HepG2 (cell line): ENCODE data around the gene WDR27. TPM values are rescaled to one million over a fixed set of nuclear protein-coding genes. Genes with fewer than 3 reads are reported as not detected.

Experiments used
- ATAC-seq: fragments of 200-7000 bp; cut with Tn5 transposase; 3 replicates; pipeline ENCODE4 v1.9.1; 2020; ENCODE audit warnings: mild to moderate bottlenecking, moderate library complexity
- BruUV-seq: library from RNA; stranded (reverse); fragments of 400-500 nt; replicated peaks from 2 replicates; lab custom pipeline; 2021; lab: Mats Ljungman, UMichigan
- CTCF ChIA-PET: fragments of 300-600 bp; formaldehyde crosslinking; extraction: SDS; loops from one replicate; lab custom pipeline; 2021; ENCODE audit warnings: low total read pairs, inconsistent platforms, low intra/inter-chr PET ratio; lab: Yijun Ruan, JAX
- POLR2A ChIA-PET: fragments of 350-600 bp; sonication (Branson Sonifier 250); formaldehyde crosslinking; loops from one replicate; lab custom pipeline; 2020; ENCODE audit warnings: antibody characterized with exemption, inconsistent platforms; lab: Yijun Ruan, JAX
- DNase-seq: peaks from one replicate; pipeline ENCODE4 v3.0.0-alpha.2; 2015; ENCODE audit warnings: low spot score
- FAIRE-seq: peaks from 3 replicates; lab custom pipeline; 2011; peaks lifted over from hg19 to GRCh38; lab: Jason Lieb, UNC
- H2AFZ ChIP-seq: one replicate; pipeline ENCODE4 v1.6.1; 2011; ENCODE audit warnings: low read length, inconsistent platforms
- H3K27ac ChIP-seq: fragments of 300-600 bp; 3 replicates; pipeline ENCODE4 v1.8.0; 2011; ENCODE audit warnings: mixed run types, mild to moderate bottlenecking, mixed read lengths, low read length, inconsistent platforms; ENCODE audit not compliant: insufficient read depth; ENCODE audit errors: extremely low read length
- H3K27me3 ChIP-seq, 2 experiments: fragments of 200-600 bp in 1 of 2; 2 replicates in 1 of 2; 3 replicates in 1 of 2; pipeline versions ENCODE4 v1.6.0 to v1.8.0; 2011; ENCODE audit warnings: low read length in 2 of 2, mild to moderate bottlenecking in 2 of 2, moderate library complexity in 2 of 2, inconsistent platforms in 1 of 2; ENCODE audit not compliant: insufficient read depth in 2 of 2, control insufficient read depth in 1 of 2
- H3K36me3 ChIP-seq, 2 experiments: fragments of 200-600 bp in 1 of 2; replicated peaks in 1 of 2; 2 replicates in 1 of 2; 3 replicates in 1 of 2; pipeline versions ENCODE4 v1.5.1 to v1.8.0; 2011; ENCODE audit warnings: low read length in 2 of 2, inconsistent platforms in 1 of 2; ENCODE audit not compliant: insufficient read depth in 2 of 2, control insufficient read depth in 1 of 2
- H3K4me1 ChIP-seq: 2 replicates; pipeline ENCODE4 v1.5.1; 2012; ENCODE audit warnings: low read length, inconsistent platforms; ENCODE audit not compliant: insufficient read depth
- H3K4me2 ChIP-seq: 2 replicates; pipeline ENCODE4 v1.6.0; 2011; ENCODE audit warnings: low read depth, low read length, inconsistent platforms
- H3K4me3 ChIP-seq, 3 experiments: fragments of 200-600 bp in 1 of 3; sonication (generic), shearing (Covaris generic) in 1 of 3; replicated peaks in 1 of 3; 2 replicates each; pipeline ENCODE4 v1.5.1; 2011 to 2016; ENCODE audit warnings: low read length in 3 of 3, inconsistent platforms in 2 of 3, low read depth in 2 of 3, mild to moderate bottlenecking in 2 of 3, control low read depth in 1 of 3, mixed read lengths in 1 of 3; ENCODE audit not compliant: insufficient read depth in 1 of 3
- H3K79me2 ChIP-seq: one replicate; pipeline ENCODE4 v1.6.1; 2011; ENCODE audit warnings: low read length, inconsistent platforms; ENCODE audit not compliant: insufficient read depth
- H3K9ac ChIP-seq: 2 replicates; pipeline ENCODE4 v1.6.0; 2011; ENCODE audit warnings: mild to moderate bottlenecking, low read depth, low read length, inconsistent platforms; ENCODE audit not compliant: insufficient read depth
- H3K9me3 ChIP-seq: 2 replicates; pipeline ENCODE4 v1.5.1; 2012; ENCODE audit warnings: mild to moderate bottlenecking, low read length
- H4K20me1 ChIP-seq: 2 replicates; pipeline ENCODE4 v1.6.0; 2011; ENCODE audit warnings: inconsistent platforms, mild to moderate bottlenecking, low read length, moderate library complexity; ENCODE audit not compliant: insufficient read depth
- AGO2 ChIP-seq: fragments of 200-400 bp; formaldehyde crosslinking; optimal IDR thresholded peaks from 2 replicates; pipeline ENCODE3; 2017; ENCODE audit warnings: mild to moderate bottlenecking, low read depth, low read length, moderate library complexity
- ARID4A ChIP-seq: sonication (generic); formaldehyde crosslinking; IDR thresholded peaks from 2 replicates; pipeline ENCODE4 v1.5.0; 2020; ENCODE audit warnings: mild to moderate bottlenecking, missing genetic modification reagents, borderline replicate concordance
- ATF3 ChIP-seq: sonication (generic); formaldehyde crosslinking; IDR thresholded peaks from 2 replicates; pipeline ENCODE4 v1.4.0; 2020; ENCODE audit warnings: missing genetic modification reagents
- CHD2 ChIP-seq: IDR thresholded peaks from 2 replicates; pipeline ENCODE4 v1.6.1; 2011; ENCODE audit warnings: low read depth, low read length, improper control_type of control experiment
- DMTF1 ChIP-seq: sonication (generic); formaldehyde crosslinking; IDR thresholded peaks from 2 replicates; pipeline ENCODE4 v1.4.0; 2020; ENCODE audit warnings: mild to moderate bottlenecking, missing genetic modification reagents
- HMGA1 ChIP-seq: sonication (generic); formaldehyde crosslinking; conservative IDR thresholded peaks from 2 replicates; pipeline ENCODE4 v1.4.0; 2020; ENCODE audit warnings: missing genetic modification reagents
- KAT7 ChIP-seq: IDR thresholded peaks from 2 replicates; pipeline ENCODE4 v1.6.1; 2018; ENCODE audit warnings: borderline replicate concordance, missing compliant biosample characterization
- KLF12 ChIP-seq: sonication (generic); formaldehyde crosslinking; IDR thresholded peaks from 2 replicates; pipeline ENCODE4 v1.4.0; 2020; ENCODE audit warnings: missing genetic modification reagents, borderline replicate concordance
- NR2F6 ChIP-seq, 2 experiments: IDR thresholded peaks; 2 replicates each; pipeline ENCODE4 v1.6.1; 2016; ENCODE audit warnings: antibody characterized with exemption in 1 of 2, mild to moderate bottlenecking in 1 of 2
- PRPF4 ChIP-seq: fragments of 200-400 bp; formaldehyde crosslinking; IDR thresholded peaks from 2 replicates; pipeline ENCODE4 v1.6.1; 2016; ENCODE audit warnings: low read length, low read depth; ENCODE audit not compliant: poor library complexity, severe bottlenecking
- RBAK ChIP-seq: sonication (generic); formaldehyde crosslinking; IDR thresholded peaks from 2 replicates; pipeline ENCODE4 v1.5.1; 2020; ENCODE audit warnings: mild to moderate bottlenecking, missing genetic modification reagents
- TMF1 ChIP-seq: sonication (generic); formaldehyde crosslinking; IDR thresholded peaks from 2 replicates; pipeline ENCODE4 v1.8.1; 2022; ENCODE audit warnings: low read depth, missing genetic modification reagents
- ZNF12 ChIP-seq: sonication (generic); formaldehyde crosslinking; IDR thresholded peaks from 2 replicates; pipeline ENCODE4 v1.5.0; 2020; ENCODE audit warnings: missing genetic modification reagents
- ZNF30 ChIP-seq: sonication (generic); formaldehyde crosslinking; IDR thresholded peaks from 2 replicates; pipeline ENCODE4 v1.5.0; 2020; ENCODE audit warnings: mild to moderate bottlenecking, missing genetic modification reagents
- ZNF550 ChIP-seq: sonication (generic); formaldehyde crosslinking; IDR thresholded peaks from 2 replicates; pipeline ENCODE4 v1.4.0; 2020; ENCODE audit warnings: mild to moderate bottlenecking, missing genetic modification reagents, borderline replicate concordance
- WGBS: methylation state at CpG from one replicate; pipeline ENCODE4 v1.1.6; 2017; ENCODE audit warnings: low lambda C conversion rate; 5-methylcytosine and 5-hydroxymethylcytosine counted together
- in situ Hi-C: cut with HindIII; loops from 2 replicates; pipeline ENCODE4 v1.10.0; 2017; ENCODE audit warnings: low pct_unique_long_range_greater_than_20kb; ENCODE audit not compliant: extremely low pct_ligation_motif_present
- intact Hi-C: fragments of 100-400 bp; cut with micrococcal nuclease; formaldehyde crosslinking; loops from one replicate; pipeline ENCODE4 v1.10.0; 2022; ENCODE audit not compliant: unreplicated experiment
- polyA plus RNA-seq, 8 experiments: library from polyadenylated mRNA; depleted of rRNA in 3 of 8; stranded (reverse) in 7 of 8; unstranded in 1 of 8; fragments of >200 nt; fragmentation: Illumina TruSeq in 4 of 8; extraction: Trizol in 4 of 8; gene quantifications; 2 replicates each; pipeline versions ENCODE4 v1.2.1 to v1.2.3, GENCODE V29; 2011 to 2016; ENCODE audit warnings: low read depth in 4 of 8, missing spikeins in 1 of 8, mixed read lengths in 1 of 8; ENCODE audit not compliant: insufficient read depth in 1 of 8
- total RNA-seq, 5 experiments: library from RNA; depleted of rRNA; stranded (reverse); fragments of >200 nt; fragmentation: Illumina TruSeq; extraction: Trizol; gene quantifications; 2 replicates each; pipeline ENCODE4 v1.2.3, GENCODE V29; 2016; ENCODE audit warnings: low read depth in 1 of 5
- TF ChIP-seq, protein P1 (sequence below): sonication (generic); formaldehyde crosslinking; IDR thresholded peaks from 2 replicates; pipeline ENCODE4 v1.4.0; 2020; ENCODE audit warnings: missing genetic modification reagents

The WDR27 gene
- total and polyA plus RNA-seq, 2 of the 13 experiments (the other 11 are each of a cell fraction or from before 2014, with no cell fraction given): 34.1 to 80.3 TPM

DNA sequence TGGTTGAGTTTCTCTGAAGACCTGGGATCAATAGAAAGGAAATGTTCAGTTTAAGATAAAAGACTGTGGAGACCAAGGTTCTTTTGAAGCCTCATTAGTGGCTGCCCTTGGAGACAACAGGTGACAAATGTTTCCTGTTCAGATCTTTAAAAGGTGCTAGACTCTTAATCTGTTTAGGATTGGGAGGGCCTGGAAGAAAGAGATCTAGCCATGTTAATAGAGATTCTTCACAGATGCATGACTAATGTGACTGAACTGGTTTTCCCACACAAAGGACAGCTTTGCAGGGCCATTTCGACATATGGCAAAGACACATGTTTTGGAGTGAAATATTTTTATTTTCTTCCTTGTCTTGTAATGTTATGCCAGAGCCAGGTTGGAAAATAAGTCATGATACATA, 82.2 kb downstream of the WDR27 start:
- in situ Hi-C loops (no loop called here), intact Hi-C loops (no loop called here)
- ChIA-PET POLR2A (no interaction called here), CTCF (no interaction called here)
- peaks cover 3 to 7% of the 10 kb centered on the region in 2 experiments; a peak in 3 of 5 replicates for H3K36me3 ChIP-seq
- no peak overlapping the region for H3K4me3 ChIP-seq
- 97% methylated on average over 1 of the region's 1 CpG for WGBS
- no peaks in the 10 kb centered on the region for H3K27me3 ChIP-seq
- H3K79me2 ChIP-seq: no peaks in the 10 kb centered on the region
- H3K27ac ChIP-seq: no peak overlapping the region
- no peak for FAIRE-seq
- no peak for ATAC-seq
- H3K9ac ChIP-seq: no peak overlapping the region
- DNase-seq: no peak
- no peaks in the 10 kb centered on the region for H4K20me1 ChIP-seq
- peaks cover 20% of the 10 kb centered on the region for H3K4me1 ChIP-seq
- no peak overlapping the region for H2AFZ ChIP-seq
- BruUV-seq: no TSS peak
- no peaks in the 10 kb centered on the region for H3K9me3 ChIP-seq
- H3K4me2 ChIP-seq: no peak overlapping the region
- TF ChIP-seq ZNF12 (CRISPR knock-in tag) (no peak), NR2F6 (IDR thresholded peaks at IDR 0.05) (no peak), NR2F6 (CRISPR knock-in tag; IDR thresholded peaks at IDR 0.05) (no peak), ZNF550 (CRISPR knock-in tag) (no peak), HMGA1 (CRISPR knock-in tag) (no peak), AGO2 (no peak), CHD2 (no peak), DMTF1 (CRISPR knock-in tag) (no peak), KLF12 (CRISPR knock-in tag) (no peak), KAT7 (CRISPR knock-in tag) (no peak), RBAK (CRISPR knock-in tag) (no peak), ARID4A (CRISPR knock-in tag) (no peak), ATF3 (CRISPR knock-in tag) (no peak), PRPF4 (no peak), ZNF30 (no peak), TMF1 (CRISPR knock-in tag) (no peak)
- TF ChIP-seq, protein P1, sequence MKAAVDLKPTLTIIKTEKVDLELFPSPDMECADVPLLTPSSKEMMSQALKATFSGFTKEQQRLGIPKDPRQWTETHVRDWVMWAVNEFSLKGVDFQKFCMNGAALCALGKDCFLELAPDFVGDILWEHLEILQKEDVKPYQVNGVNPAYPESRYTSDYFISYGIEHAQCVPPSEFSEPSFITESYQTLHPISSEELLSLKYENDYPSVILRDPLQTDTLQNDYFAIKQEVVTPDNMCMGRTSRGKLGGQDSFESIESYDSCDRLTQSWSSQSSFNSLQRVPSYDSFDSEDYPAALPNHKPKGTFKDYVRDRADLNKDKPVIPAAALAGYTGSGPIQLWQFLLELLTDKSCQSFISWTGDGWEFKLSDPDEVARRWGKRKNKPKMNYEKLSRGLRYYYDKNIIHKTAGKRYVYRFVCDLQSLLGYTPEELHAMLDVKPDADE (CRISPR knock-in tag): no peak
